KMS-11 (cell line): ENCODE measurements around the gene NCF1.
"Not testable (repeated sequence)": the region's sequence is repeated elsewhere in the genome, so short reads cannot be mapped to it uniquely, and the experiment has no call there.

Experiments used
- H2AFZ ChIP-seq: fragments of 200-600 bp; sonication (generic); 2 replicates; pipeline ENCODE4 v1.6.1; 2016; ENCODE audit warnings: antibody characterized with exemption, mixed run types, low read depth
- H3K27ac ChIP-seq: fragments of 200-600 bp; sonication (generic); 2 replicates; pipeline ENCODE4 v1.6.1; 2016; ENCODE audit warnings: mild to moderate bottlenecking, mixed run types
- H3K27me3 ChIP-seq: fragments of 200-600 bp; sonication (generic); 2 replicates; pipeline ENCODE4 v1.6.1; 2017; ENCODE audit warnings: mild to moderate bottlenecking, low read depth, mixed run types, moderate library complexity; ENCODE audit not compliant: insufficient read depth
- H3K36me3 ChIP-seq: fragments of 200-600 bp; sonication (generic); 2 replicates; pipeline ENCODE4 v1.6.1; 2017; ENCODE audit warnings: mild to moderate bottlenecking, mixed run types; ENCODE audit not compliant: insufficient read depth
- H3K4me1 ChIP-seq: fragments of 200-600 bp; sonication (generic); 2 replicates; pipeline ENCODE4 v1.6.1; 2016; ENCODE audit warnings: mild to moderate bottlenecking, low read depth, mixed run types; ENCODE audit not compliant: poor library complexity, severe bottlenecking
- H3K4me2 ChIP-seq: fragments of 200-600 bp; sonication (generic); 2 replicates; pipeline ENCODE4 v1.7.0; 2016; ENCODE audit warnings: mild to moderate bottlenecking, mixed run types
- H3K4me3 ChIP-seq: fragments of 200-600 bp; sonication (generic); IDR thresholded peaks from 2 replicates; pipeline ENCODE4 v1.6.1; 2017; ENCODE audit warnings: low read depth, low read length, mixed read lengths; ENCODE audit not compliant: insufficient read depth
- H3K79me2 ChIP-seq: fragments of 200-600 bp; sonication (generic); 2 replicates; pipeline ENCODE4 v1.6.1; 2016; ENCODE audit warnings: low read depth, mixed run types; ENCODE audit not compliant: insufficient read depth
- H3K9ac ChIP-seq: fragments of 200-600 bp; sonication (generic); 2 replicates; pipeline ENCODE4 v1.6.1; 2016; ENCODE audit warnings: mild to moderate bottlenecking, mixed run types
- H4K20me1 ChIP-seq: fragments of 200-600 bp; sonication (generic); 2 replicates; pipeline ENCODE4 v1.6.1; 2016; ENCODE audit warnings: mild to moderate bottlenecking, mixed run types; ENCODE audit not compliant: insufficient read depth

The NCF1 gene

GRCh38 chr7:74753921-74754482 is 19.8 kb upstream of the NCF1 start:
- not testable (repeated sequence) for H3K27ac ChIP-seq, H3K79me2 ChIP-seq, H3K27me3 ChIP-seq, H2AFZ ChIP-seq, H3K36me3 ChIP-seq, H3K4me1 ChIP-seq, H3K4me3 ChIP-seq, H4K20me1 ChIP-seq, H3K9ac ChIP-seq, H3K4me2 ChIP-seq

- not testable (repeated sequence) for H3K4me3 ChIP-seq, H3K36me3 ChIP-seq, H3K27ac ChIP-seq, H3K4me1 ChIP-seq, H3K4me2 ChIP-seq, H3K9ac ChIP-seq, H4K20me1 ChIP-seq, H2AFZ ChIP-seq, H3K27me3 ChIP-seq, H3K79me2 ChIP-seq
Observed at GRCh38 chr7:74756673-74757072, 17.1 kb upstream of the NCF1 start.

- not testable (repeated sequence) for H4K20me1 ChIP-seq, H2AFZ ChIP-seq, H3K79me2 ChIP-seq, H3K36me3 ChIP-seq, H3K9ac ChIP-seq, H3K4me3 ChIP-seq, H3K27me3 ChIP-seq, H3K4me2 ChIP-seq, H3K4me1 ChIP-seq, H3K27ac ChIP-seq
Observed at GRCh38 chr7:74758268-74758667, 15.5 kb upstream of the NCF1 start.

- not testable (repeated sequence) for H4K20me1 ChIP-seq, H3K79me2 ChIP-seq, H3K4me1 ChIP-seq, H3K27me3 ChIP-seq, H3K4me2 ChIP-seq, H2AFZ ChIP-seq, H3K27ac ChIP-seq, H3K4me3 ChIP-seq, H3K9ac ChIP-seq, H3K36me3 ChIP-seq
Observed at GRCh38 chr7:74758982-74759381, 14.8 kb upstream of the NCF1 start.

GRCh38 chr7:74765205-74765918 is 8.4 kb upstream of the NCF1 start:
- H3K4me2 ChIP-seq, H3K27me3 ChIP-seq, H4K20me1 ChIP-seq, H2AFZ ChIP-seq, H3K4me1 ChIP-seq, H3K4me3 ChIP-seq, H3K27ac ChIP-seq, H3K36me3 ChIP-seq, H3K9ac ChIP-seq, H3K79me2 ChIP-seq: not testable (repeated sequence)

GRCh38 chr7:74766509-74766908 is 7.3 kb upstream of the NCF1 start:
- H4K20me1 ChIP-seq, H3K79me2 ChIP-seq, H3K4me2 ChIP-seq, H2AFZ ChIP-seq, H3K4me3 ChIP-seq, H3K27me3 ChIP-seq, H3K36me3 ChIP-seq, H3K27ac ChIP-seq, H3K4me1 ChIP-seq, H3K9ac ChIP-seq: not testable (repeated sequence)

GRCh38 chr7:74766991-74767390 is 6.8 kb upstream of the NCF1 start:
- not testable (repeated sequence) for H3K4me3 ChIP-seq, H3K36me3 ChIP-seq, H3K79me2 ChIP-seq, H3K4me2 ChIP-seq, H3K4me1 ChIP-seq, H4K20me1 ChIP-seq, H3K27me3 ChIP-seq, H3K9ac ChIP-seq, H2AFZ ChIP-seq, H3K27ac ChIP-seq

GRCh38 chr7:74770062-74770461 is 3.7 kb upstream of the NCF1 start:
- H3K9ac ChIP-seq, H3K4me1 ChIP-seq, H3K27ac ChIP-seq, H3K27me3 ChIP-seq, H3K4me2 ChIP-seq, H3K36me3 ChIP-seq, H4K20me1 ChIP-seq, H2AFZ ChIP-seq, H3K4me3 ChIP-seq, H3K79me2 ChIP-seq: not testable (repeated sequence)

- not testable (repeated sequence) for H2AFZ ChIP-seq, H3K27me3 ChIP-seq, H3K79me2 ChIP-seq, H3K4me1 ChIP-seq, H3K4me2 ChIP-seq, H3K9ac ChIP-seq, H3K27ac ChIP-seq, H3K4me3 ChIP-seq, H4K20me1 ChIP-seq, H3K36me3 ChIP-seq
Observed at GRCh38 chr7:74772093-74772492, 1.7 kb upstream of the NCF1 start.

- not testable (repeated sequence) for H3K36me3 ChIP-seq, H3K4me1 ChIP-seq, H3K27me3 ChIP-seq, H3K4me3 ChIP-seq, H3K9ac ChIP-seq, H4K20me1 ChIP-seq, H3K27ac ChIP-seq, H3K4me2 ChIP-seq, H3K79me2 ChIP-seq, H2AFZ ChIP-seq
Observed at GRCh38 chr7:74775111-74775510, 1.3 kb downstream of the NCF1 start.
